Adrenal gland (tissue), 5 donors: ENCODE data around the gene CBFA2T3.

Source experiments
- POLR2A ChIP-seq, 2 donors: fragments of 450-650 bp; IDR thresholded peaks; one replicate each; pipeline ENCODE4 v1.6.1; 2017; ENCODE audit warnings: antibody characterized with exemption in 2 of 2, mild to moderate bottlenecking in 2 of 2, moderate library complexity in 1 of 2
- TF ChIP-seq, protein P1 (sequence below), 6 experiments: fragments of 450-650 bp in 4 of 6; fragments of 200-600 bp in 2 of 6; sonication (generic) in 1 of 6; IDR thresholded peaks; 1 replicate in 5 of 6; 2 replicates in 1 of 6; pipeline versions ENCODE4 v1.5.1 to v1.8.0; 2016 to 2021; ENCODE audit warnings: antibody characterized with exemption in 6 of 6, mild to moderate bottlenecking in 2 of 6, moderate library complexity in 1 of 6
- donor health status: DM: no; HTN: no; CAD: no.

DNA sequence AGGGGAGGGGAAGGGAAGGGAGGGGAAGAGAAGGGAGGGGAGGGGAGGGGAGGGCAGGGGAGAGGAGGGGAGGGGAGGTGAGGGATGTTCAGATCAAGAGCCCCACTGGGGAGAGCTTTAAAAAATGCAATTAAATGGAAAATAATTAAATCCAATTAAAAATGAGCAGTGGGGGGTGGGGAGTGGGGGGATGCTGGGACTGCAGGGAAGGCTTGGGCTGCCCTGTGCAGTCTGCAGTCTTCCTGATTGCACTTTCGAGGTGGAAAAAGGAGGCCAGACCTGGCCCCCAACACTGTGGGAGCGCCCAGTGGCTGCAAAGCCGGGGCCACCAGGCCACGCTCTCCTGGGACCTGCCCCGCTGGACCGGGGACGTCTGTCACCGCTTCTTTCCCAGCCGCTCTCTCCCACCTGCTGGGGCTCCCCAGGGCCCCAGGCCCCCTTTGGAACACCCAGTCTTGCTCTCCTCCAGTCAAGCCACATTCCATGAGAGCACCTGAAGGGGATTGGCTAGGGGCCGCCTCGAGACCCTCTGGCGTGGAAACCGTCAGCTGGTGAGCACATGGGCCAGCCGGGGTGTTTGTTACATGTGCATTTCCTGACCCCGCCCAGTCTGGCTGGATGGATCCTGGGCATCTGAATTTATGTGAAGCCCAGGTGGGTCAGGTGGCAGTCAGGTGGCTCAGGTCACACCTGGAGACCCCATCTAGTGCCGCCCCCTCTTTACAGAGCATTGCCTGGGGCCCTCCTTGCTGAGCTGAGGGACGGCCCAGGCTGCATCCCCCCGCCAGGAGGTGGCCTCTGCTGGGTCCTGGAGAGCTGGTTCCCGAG lies 37.6 kb upstream of the CBFA2T3 start:
- no peak for TF ChIP-seq POLR2A (IDR thresholded peaks at IDR 0.05)
- TF ChIP-seq, protein P1, sequence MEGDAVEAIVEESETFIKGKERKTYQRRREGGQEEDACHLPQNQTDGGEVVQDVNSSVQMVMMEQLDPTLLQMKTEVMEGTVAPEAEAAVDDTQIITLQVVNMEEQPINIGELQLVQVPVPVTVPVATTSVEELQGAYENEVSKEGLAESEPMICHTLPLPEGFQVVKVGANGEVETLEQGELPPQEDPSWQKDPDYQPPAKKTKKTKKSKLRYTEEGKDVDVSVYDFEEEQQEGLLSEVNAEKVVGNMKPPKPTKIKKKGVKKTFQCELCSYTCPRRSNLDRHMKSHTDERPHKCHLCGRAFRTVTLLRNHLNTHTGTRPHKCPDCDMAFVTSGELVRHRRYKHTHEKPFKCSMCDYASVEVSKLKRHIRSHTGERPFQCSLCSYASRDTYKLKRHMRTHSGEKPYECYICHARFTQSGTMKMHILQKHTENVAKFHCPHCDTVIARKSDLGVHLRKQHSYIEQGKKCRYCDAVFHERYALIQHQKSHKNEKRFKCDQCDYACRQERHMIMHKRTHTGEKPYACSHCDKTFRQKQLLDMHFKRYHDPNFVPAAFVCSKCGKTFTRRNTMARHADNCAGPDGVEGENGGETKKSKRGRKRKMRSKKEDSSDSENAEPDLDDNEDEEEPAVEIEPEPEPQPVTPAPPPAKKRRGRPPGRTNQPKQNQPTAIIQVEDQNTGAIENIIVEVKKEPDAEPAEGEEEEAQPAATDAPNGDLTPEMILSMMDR (IDR thresholded peaks at IDR 0.05): no peak
